Left lung (tissue), 10 donors: Measurements from ENCODE around the gene CPNE1. TPM values are rescaled to one million over a fixed set of nuclear protein-coding genes. Genes with fewer than 3 reads are reported as not detected.

Source experiments
- ATAC-seq: fragments of 200-7000 bp; cut with Tn5 transposase; one replicate; pipeline ENCODE4 v1.9.1; 2020; ENCODE audit warnings: moderate library complexity
- DNase-seq, 4 donors: peaks; one replicate each; pipeline ENCODE4 v3.0.0-alpha.2; 2013 to 2020
- H3K27ac ChIP-seq, 2 donors: fragments of 200-600 bp; sonication (generic) in 1 of 2; one replicate each; pipeline versions ENCODE4 v1.5.0 to v1.8.0; 2020 to 2021
- H3K27me3 ChIP-seq, 2 donors: fragments of 200-600 bp; sonication (generic) in 1 of 2; one replicate each; pipeline versions ENCODE4 v1.5.0 to v1.8.0; 2020 to 2021
- H3K36me3 ChIP-seq, 2 donors: fragments of 200-600 bp; sonication (generic) in 1 of 2; one replicate each; pipeline versions ENCODE4 v1.5.0 to v1.8.0; 2020 to 2021
- H3K4me1 ChIP-seq, 2 donors: fragments of 200-600 bp; one replicate each; pipeline ENCODE4 v1.8.0; 2021
- H3K4me3 ChIP-seq, 2 donors: fragments of 200-600 bp; sonication (generic) in 1 of 2; one replicate each; pipeline versions ENCODE4 v1.5.0 to v1.8.0; 2020 to 2021; ENCODE audit warnings: mild to moderate bottlenecking in 1 of 2
- H3K9me3 ChIP-seq, 2 donors: fragments of 200-600 bp; sonication (generic) in 1 of 2; one replicate each; pipeline versions ENCODE4 v1.5.0 to v1.8.0; 2020 to 2021
- intact Hi-C, 2 donors: fragments of 100-400 bp; cut with DNase I; formaldehyde crosslinking; loops; one replicate each; pipeline versions ENCODE4 v1.11.2 to v1.14.2; 2022
- polyA plus RNA-seq, 6 donors: library from polyadenylated mRNA; unstranded; fragments of 120-200 nt; gene quantifications; one replicate each; pipeline ENCODE4 v1.2.1, GENCODE V29; 2013; ENCODE audit not compliant: insufficient read length in 6 of 6
- total RNA-seq, 2 donors: library from RNA; stranded (reverse); fragmentation: NEBNext Ultra II Directional; extraction: Animal tissue kit (Norgen Biotek cat#: 25700); gene quantifications; one replicate each; pipeline ENCODE4 v1.2.1, GENCODE V29; 2021
- TF ChIP-seq, protein P1 (sequence below), 2 donors: fragments of 200-600 bp; sonication (generic) in 1 of 2; IDR thresholded peaks; one replicate each; pipeline versions ENCODE4 v1.5.0 to v1.8.0; 2021; ENCODE audit warnings: antibody characterized with exemption in 2 of 2
- donor health status: DM: no; HTN: yes; CAD: no.
- donor health status: DM: no; HTN: no; CAD: no.

The CPNE1 gene
- total and polyA plus RNA-seq, 8 donors = 149 to 272 (median 200) TPM

GRCh38 chr20:35680452-35681183, 15.9 kb upstream of the CPNE1 start:
- H3K36me3 ChIP-seq = peaks cover 0 to 69% of the 10 kb centered on the region in 2 donors
- H3K4me3 ChIP-seq = no peak overlapping the region
- TF ChIP-seq, protein P1, sequence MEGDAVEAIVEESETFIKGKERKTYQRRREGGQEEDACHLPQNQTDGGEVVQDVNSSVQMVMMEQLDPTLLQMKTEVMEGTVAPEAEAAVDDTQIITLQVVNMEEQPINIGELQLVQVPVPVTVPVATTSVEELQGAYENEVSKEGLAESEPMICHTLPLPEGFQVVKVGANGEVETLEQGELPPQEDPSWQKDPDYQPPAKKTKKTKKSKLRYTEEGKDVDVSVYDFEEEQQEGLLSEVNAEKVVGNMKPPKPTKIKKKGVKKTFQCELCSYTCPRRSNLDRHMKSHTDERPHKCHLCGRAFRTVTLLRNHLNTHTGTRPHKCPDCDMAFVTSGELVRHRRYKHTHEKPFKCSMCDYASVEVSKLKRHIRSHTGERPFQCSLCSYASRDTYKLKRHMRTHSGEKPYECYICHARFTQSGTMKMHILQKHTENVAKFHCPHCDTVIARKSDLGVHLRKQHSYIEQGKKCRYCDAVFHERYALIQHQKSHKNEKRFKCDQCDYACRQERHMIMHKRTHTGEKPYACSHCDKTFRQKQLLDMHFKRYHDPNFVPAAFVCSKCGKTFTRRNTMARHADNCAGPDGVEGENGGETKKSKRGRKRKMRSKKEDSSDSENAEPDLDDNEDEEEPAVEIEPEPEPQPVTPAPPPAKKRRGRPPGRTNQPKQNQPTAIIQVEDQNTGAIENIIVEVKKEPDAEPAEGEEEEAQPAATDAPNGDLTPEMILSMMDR (IDR thresholded peaks at IDR 0.05) = no peak
- H3K27ac ChIP-seq = peak overlapping the region in 1 of 2 donors; percentile 1
- H3K4me1 ChIP-seq = peaks cover 0 to 8% of the 10 kb centered on the region in 2 donors
- intact Hi-C loops = no loop called here
- no peak for DNase-seq
- ATAC-seq = no peak
- H3K27me3 ChIP-seq = no peaks in the 10 kb centered on the region
- no peaks in the 10 kb centered on the region for H3K9me3 ChIP-seq

GRCh38 chr20:35674921-35675320, 10.2 kb upstream of the CPNE1 start:
- TF ChIP-seq, protein P1 (IDR thresholded peaks at IDR 0.05) = no peak
- Histone ChIP-seq H3K4me3 (no peak overlapping the region), H3K4me1 (no peaks in the 10 kb centered on the region), H3K27me3 (no peaks in the 10 kb centered on the region), H3K36me3 (peaks cover 0 to 89% of the 10 kb centered on the region in 2 donors), H3K27ac (no peak overlapping the region), H3K9me3 (no peaks in the 10 kb centered on the region)
- DNase-seq (no peak), ATAC-seq (no peak)
- intact Hi-C loops = no loop called here

DNA sequence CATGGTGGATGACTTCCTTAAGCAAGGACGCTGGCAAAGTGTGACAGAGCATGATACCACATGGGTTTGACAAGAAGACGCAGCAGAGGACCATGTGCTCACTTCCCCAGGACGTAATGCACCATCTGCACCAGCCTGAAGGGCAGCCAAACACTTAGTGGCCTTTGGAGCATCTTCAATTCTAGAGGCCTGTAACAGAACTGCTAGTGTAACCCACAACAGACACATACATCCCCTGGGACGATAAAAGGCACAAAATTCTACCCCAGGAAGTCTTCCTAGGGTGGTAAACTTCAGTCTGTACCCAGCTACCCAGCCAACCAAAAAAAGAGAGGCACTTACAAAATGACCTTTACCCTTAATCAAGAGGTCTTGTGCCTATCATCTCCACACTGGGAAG, 9.2 kb upstream of the CPNE1 start:
- ATAC-seq (no peak), DNase-seq (no peak)
- Histone ChIP-seq H3K27me3 (no peaks in the 10 kb centered on the region), H3K4me1 (no peaks in the 10 kb centered on the region), H3K9me3 (no peaks in the 10 kb centered on the region), H3K27ac (no peak overlapping the region), H3K4me3 (no peak overlapping the region), H3K36me3 (peaks cover 0 to 90% of the 10 kb centered on the region in 2 donors)
- TF ChIP-seq, protein P1 (IDR thresholded peaks at IDR 0.05) = no peak
- intact Hi-C loops = no loop called here

DNA sequence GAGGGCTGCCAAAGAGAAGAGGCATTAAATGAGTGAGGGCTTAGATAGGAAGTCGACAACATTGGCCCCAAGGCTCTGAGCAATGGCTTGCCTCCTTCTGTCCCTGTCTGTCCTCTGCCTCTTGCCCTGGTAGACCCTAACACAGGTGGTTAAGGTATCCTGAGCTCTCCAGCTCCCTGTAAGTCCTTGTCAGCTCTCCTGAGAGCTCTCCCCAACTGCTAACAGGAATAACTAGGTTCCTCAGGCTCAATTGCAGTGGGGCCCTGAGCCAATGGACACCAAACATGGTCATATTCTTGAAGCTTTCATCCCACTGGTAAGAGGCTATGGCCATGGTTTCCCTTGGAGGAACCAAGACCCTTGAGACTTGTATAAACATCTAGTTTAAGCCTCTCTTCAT, 5.0 kb upstream of the CPNE1 start:
- Histone ChIP-seq H3K27ac (no peak overlapping the region), H3K9me3 (no peaks in the 10 kb centered on the region), H3K36me3 (peaks cover 0 to 65% of the 10 kb centered on the region in 2 donors), H3K4me3 (no peak overlapping the region), H3K27me3 (no peaks in the 10 kb centered on the region), H3K4me1 (peaks cover 0 to 3% of the 10 kb centered on the region in 2 donors)
- intact Hi-C loops = no loop called here
- DNase-seq = no peak
- no peak for ATAC-seq
- TF ChIP-seq, protein P1 (IDR thresholded peaks at IDR 0.05) = no peak

DNA sequence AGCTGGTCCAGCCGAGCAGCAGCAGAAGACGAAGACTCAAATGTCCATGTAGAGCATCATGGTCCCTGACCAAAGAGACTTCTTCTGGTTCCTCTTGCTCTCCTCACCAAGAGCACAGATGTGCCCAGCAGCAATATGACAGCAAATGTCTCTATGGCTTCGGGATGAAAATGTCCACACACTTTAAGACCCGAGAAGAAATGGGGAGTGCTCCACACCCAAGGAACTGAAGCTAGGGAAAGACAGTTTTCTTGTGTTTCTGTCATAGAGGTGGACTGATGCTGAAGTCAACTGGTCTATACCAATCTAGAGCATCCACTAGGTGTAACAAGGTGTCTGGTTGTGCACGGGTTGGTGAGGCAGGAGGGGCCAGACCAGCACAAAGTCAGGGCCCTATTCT, 4.5 kb upstream of the CPNE1 start:
- H3K4me3 ChIP-seq = no peak overlapping the region
- TF ChIP-seq, protein P1 (IDR thresholded peaks at IDR 0.05) = no peak
- ATAC-seq = no peak
- peaks cover 0 to 3% of the 10 kb centered on the region in 2 donors for H3K4me1 ChIP-seq
- no peak for DNase-seq
- peaks cover 0 to 60% of the 10 kb centered on the region in 2 donors for H3K36me3 ChIP-seq
- H3K9me3 ChIP-seq = no peaks in the 10 kb centered on the region
- H3K27ac ChIP-seq = no peak overlapping the region
- intact Hi-C loops = no loop called here
- H3K27me3 ChIP-seq = no peaks in the 10 kb centered on the region
